Measurements from ENCODE around the gene TMEM100.
"Not testable (repeated sequence)": the region's sequence is repeated elsewhere in the genome, so short reads cannot be mapped to it uniquely, and the experiment has no call there.

The TMEM100 gene

GRCh38 chr17:55676274-55676673, 46.4 kb downstream of the TMEM100 start:
- H3K4me3 ChIP-seq (ENCODE audit: low read length), result no peak overlapping the region
- DNase-seq (ENCODE audit: low read depth), result no peak
- TF ChIP-seq, protein P1, sequence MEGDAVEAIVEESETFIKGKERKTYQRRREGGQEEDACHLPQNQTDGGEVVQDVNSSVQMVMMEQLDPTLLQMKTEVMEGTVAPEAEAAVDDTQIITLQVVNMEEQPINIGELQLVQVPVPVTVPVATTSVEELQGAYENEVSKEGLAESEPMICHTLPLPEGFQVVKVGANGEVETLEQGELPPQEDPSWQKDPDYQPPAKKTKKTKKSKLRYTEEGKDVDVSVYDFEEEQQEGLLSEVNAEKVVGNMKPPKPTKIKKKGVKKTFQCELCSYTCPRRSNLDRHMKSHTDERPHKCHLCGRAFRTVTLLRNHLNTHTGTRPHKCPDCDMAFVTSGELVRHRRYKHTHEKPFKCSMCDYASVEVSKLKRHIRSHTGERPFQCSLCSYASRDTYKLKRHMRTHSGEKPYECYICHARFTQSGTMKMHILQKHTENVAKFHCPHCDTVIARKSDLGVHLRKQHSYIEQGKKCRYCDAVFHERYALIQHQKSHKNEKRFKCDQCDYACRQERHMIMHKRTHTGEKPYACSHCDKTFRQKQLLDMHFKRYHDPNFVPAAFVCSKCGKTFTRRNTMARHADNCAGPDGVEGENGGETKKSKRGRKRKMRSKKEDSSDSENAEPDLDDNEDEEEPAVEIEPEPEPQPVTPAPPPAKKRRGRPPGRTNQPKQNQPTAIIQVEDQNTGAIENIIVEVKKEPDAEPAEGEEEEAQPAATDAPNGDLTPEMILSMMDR (conservative IDR thresholded peaks at IDR 0.05; ENCODE audit: low read depth, low read length), result no peak

DNA sequence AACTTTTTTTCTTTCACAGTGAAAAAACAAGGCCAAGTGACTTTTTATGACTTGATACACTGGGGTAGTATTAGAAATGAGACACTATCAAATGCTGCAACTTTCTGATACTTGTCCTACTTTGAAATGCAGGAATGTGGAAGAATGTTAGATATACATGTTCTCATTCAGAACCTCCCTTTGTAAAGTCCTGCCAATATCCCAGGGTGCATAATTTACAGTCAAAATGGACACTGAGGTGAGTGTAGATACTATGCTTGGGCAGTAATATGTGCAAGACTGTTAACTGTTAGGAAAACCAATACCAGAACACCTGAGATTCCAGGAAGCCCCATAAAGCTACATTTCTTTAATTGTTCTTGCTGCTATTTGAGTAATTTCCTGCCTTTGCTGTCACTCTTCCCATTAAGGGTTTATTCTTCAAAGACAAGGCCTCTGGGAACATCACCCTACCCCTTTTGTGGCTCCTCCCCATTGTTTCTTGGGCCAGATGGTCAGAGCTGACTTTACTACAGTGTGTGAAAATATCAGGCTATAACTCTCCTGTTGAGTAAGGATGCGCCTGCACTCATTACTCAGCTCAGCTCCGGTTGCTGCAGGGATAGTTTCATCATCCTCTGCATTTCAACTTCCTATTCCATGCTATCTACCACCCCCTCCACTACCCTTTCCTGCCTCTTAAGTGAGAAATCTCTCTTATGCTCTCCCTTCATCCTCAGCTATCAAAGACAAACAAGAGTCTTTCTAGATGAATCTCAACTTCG, 48.7 kb downstream of the TMEM100 start:
- no peak overlapping the region for H3K4me3 ChIP-seq (ENCODE audit: low read length)
- no peak for DNase-seq (ENCODE audit: low read depth)
- TF ChIP-seq, protein P1 (conservative IDR thresholded peaks at IDR 0.05; ENCODE audit: low read depth, low read length), result no peak

GRCh38 chr17:55672585-55673501, 49.8 kb downstream of the TMEM100 start:
- TF ChIP-seq, protein P1 (conservative IDR thresholded peaks at IDR 0.05; ENCODE audit: low read depth, low read length), result no peak
- H3K4me3 ChIP-seq (ENCODE audit: low read length), result no peak overlapping the region
- DNase-seq (ENCODE audit: low read depth), result no peak

DNA sequence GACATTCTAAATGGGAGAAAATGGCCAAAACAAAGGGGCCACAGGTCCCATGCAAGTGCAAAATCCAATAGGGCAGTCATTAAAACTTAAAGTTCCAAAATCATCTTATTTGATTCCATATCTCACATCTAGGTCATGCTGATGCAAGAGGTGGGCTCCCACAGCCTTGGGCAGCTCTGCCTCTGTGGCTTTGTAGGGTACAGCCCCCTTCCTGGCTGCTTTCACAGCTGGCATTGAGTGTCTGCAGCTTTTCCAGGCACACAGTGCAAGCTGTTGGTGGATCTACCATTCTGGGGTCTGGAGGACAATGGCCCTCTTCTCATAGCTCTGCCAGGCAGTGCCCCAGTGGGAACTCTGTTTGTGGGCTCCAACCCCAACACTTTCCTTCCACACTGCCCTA, 50.7 kb downstream of the TMEM100 start:
- DNase-seq (ENCODE audit: low read depth); H3K4me3 ChIP-seq (ENCODE audit: low read length): not testable (repeated sequence)

Measured in retinal pigment epithelial cell (primary cell).